Endodermal cell (in vitro differentiated cells): ENCODE data around the gene UGCG. TPM values are rescaled to one million over a fixed set of nuclear protein-coding genes. Genes with fewer than 3 reads are reported as not detected.

ENCODE experiments used
- DNase-seq: peaks from one replicate; pipeline ENCODE4 v3.0.0-alpha.2; 2017
- H3K27ac ChIP-seq: 2 replicates; pipeline ENCODE4 v1.5.1; 2013; ENCODE audit warnings: mild to moderate bottlenecking, low read depth, low read length, moderate library complexity
- H3K27me3 ChIP-seq: 2 replicates; pipeline ENCODE4 v1.6.1; 2013; ENCODE audit warnings: mild to moderate bottlenecking, low read length, moderate library complexity; ENCODE audit not compliant: insufficient read depth, control insufficient read depth, poor library complexity, severe bottlenecking
- H3K36me3 ChIP-seq: 2 replicates; pipeline ENCODE4 v1.7.0; 2013; ENCODE audit warnings: mild to moderate bottlenecking, low read length, moderate library complexity; ENCODE audit not compliant: control insufficient read depth, insufficient read depth
- H3K4me1 ChIP-seq: one replicate; pipeline ENCODE4 v1.7.0; 2013; ENCODE audit warnings: low read length; ENCODE audit not compliant: control insufficient read depth, insufficient read depth
- H3K4me3 ChIP-seq: 2 replicates; pipeline ENCODE4 v1.5.1; 2013; ENCODE audit warnings: mild to moderate bottlenecking, low read length, moderate library complexity
- H3K9ac ChIP-seq: 2 replicates; pipeline ENCODE4 v1.6.1; 2013; ENCODE audit warnings: mild to moderate bottlenecking, low read length, moderate library complexity; ENCODE audit not compliant: poor library complexity, severe bottlenecking; ENCODE audit errors: extremely low read depth
- H3K9me3 ChIP-seq: 2 replicates; pipeline ENCODE4 v1.6.1; 2013; ENCODE audit warnings: mild to moderate bottlenecking, low read length, moderate library complexity; ENCODE audit not compliant: control insufficient read depth
- H3K27ac Mint-ChIP-seq: 2 replicates; pipeline ENCODE4 v1.8.0; 2020; ENCODE audit warnings: mixed read lengths
- H3K27me3 Mint-ChIP-seq: 2 replicates; pipeline ENCODE4 v1.8.0; 2021; ENCODE audit warnings: mild to moderate bottlenecking, mixed read lengths; ENCODE audit not compliant: insufficient read depth
- H3K36me3 Mint-ChIP-seq: 2 replicates; pipeline ENCODE4 v1.8.0; 2020; ENCODE audit warnings: low read depth, mixed read lengths
- H3K4me1 Mint-ChIP-seq: 2 replicates; pipeline ENCODE4 v1.8.0; 2020; ENCODE audit warnings: mixed read lengths
- H3K4me3 Mint-ChIP-seq: 2 replicates; pipeline ENCODE4 v1.8.0; 2020; ENCODE audit warnings: mild to moderate bottlenecking, moderate library complexity, mixed read lengths
- H3K9me3 Mint-ChIP-seq: 2 replicates; pipeline ENCODE4 v1.8.0; 2020; ENCODE audit warnings: mild to moderate bottlenecking, mixed read lengths
- CTCF ChIP-seq: fragments of 200-600 bp; sonication (generic); conservative IDR thresholded peaks from 2 replicates; pipeline ENCODE4 v1.5.0; 2021; ENCODE audit warnings: antibody characterized with exemption, mild to moderate bottlenecking
- WGBS, 2 experiments: methylation state at CpG; one replicate each; pipeline versions ENCODE4 v1.1.5 to v1.1.7; 2013; ENCODE audit warnings: missing lambda C conversion rate in 2 of 2, mixed read lengths in 1 of 2; ENCODE audit not compliant: insufficient coverage in 1 of 2, insufficient read length in 1 of 2; 5-methylcytosine and 5-hydroxymethylcytosine counted together
- long read RNA-seq, 4 experiments: library from polyadenylated mRNA in 2 of 4; library from RNA in 1 of 4; library from capped mRNA in 1 of 4; stranded (forward) in 3 of 4; unstranded in 1 of 4; transcript quantifications; one replicate each; pipeline ENCODE4 v2.0.0, GENCODE V29; 2020 to 2021; ENCODE audit warnings: inconsistent platforms in 1 of 4
- polyA plus RNA-seq, 2 experiments: library from polyadenylated mRNA; stranded (reverse); fragments of 50-300 nt; gene quantifications; one replicate each; pipeline ENCODE4 v1.2.3, GENCODE V29; 2013
- total RNA-seq, 2 donors: library from RNA; stranded (reverse); fragmentation: NEBNext Ultra II Directional in 1 of 2; extraction: Animal tissue kit (Norgen Biotek cat#: 25700) in 1 of 2; gene quantifications; 2 replicates in 1 of 2; 3 replicates in 1 of 2; pipeline ENCODE4 v1.2.1, GENCODE V29; 2021

Gene UGCG
- 10 to 100 TPM; 20.0 to 22.4 TPM for total RNA-seq
- 20.5 TPM for polyA plus RNA-seq (2013, experiment 1 of 2)
- polyA plus RNA-seq (2013, experiment 2 of 2), result 19.2 TPM
- long read RNA-seq, experiment 1, full-length matches to known transcripts, result 4 of 7 reads
- long read RNA-seq, experiment 1, partial matches to known transcripts, result 1 of 7 reads
- long read RNA-seq, experiment 1, other reads (novel, unspliced or antisense), result 2 of 7 reads
- long read RNA-seq, experiment 2, full-length matches to known transcripts, result 24 of 42 reads
- long read RNA-seq, experiment 2, partial matches to known transcripts, result 16 of 42 reads
- long read RNA-seq, experiment 2, other reads (novel, unspliced or antisense), result 2 of 42 reads
- long read RNA-seq, experiment 3, full-length matches to known transcripts, result 34 of 36 reads
- long read RNA-seq, experiment 3, partial matches to known transcripts, result 0 of 36 reads
- long read RNA-seq, experiment 3, other reads (novel, unspliced or antisense), result 2 of 36 reads
- long read RNA-seq, experiment 4, partial matches to known transcripts, result 1 of 3 reads
- long read RNA-seq, experiment 4, other reads (novel, unspliced or antisense), result 2 of 3 reads

- Histone ChIP-seq H3K36me3 (no peaks in the 10 kb centered on the region), H3K9me3 (no peaks in the 10 kb centered on the region), H3K27me3 (no peaks in the 10 kb centered on the region), H3K9ac (peak within 1 kb of the TSS; percentile 66), H3K27ac (peak within 1 kb of the TSS; percentile 84), H3K4me1 (no peaks in the 10 kb centered on the region), H3K4me3 (peak within 1 kb of the TSS; percentile 95)
- peaks cover 7% of the 10 kb centered on the region for H3K4me1 Mint-ChIP-seq
- peak within 1 kb of the TSS; percentile 94 for H3K27ac Mint-ChIP-seq
- no peak for TF ChIP-seq CTCF
- no peak within 1 kb of the TSS for H3K4me3 Mint-ChIP-seq
- H3K27me3 Mint-ChIP-seq, result no peaks in the 10 kb centered on the region
- no peaks in the 10 kb centered on the region for H3K36me3 Mint-ChIP-seq
- 5 to 37% methylated on average over 10 to 84 of the region's 84 CpGs for WGBS, 2 experiments
- H3K9me3 Mint-ChIP-seq, result no peaks in the 10 kb centered on the region
- peak; percentile 94 for DNase-seq
Observed at GRCh38 chr9:111895996-111896941, at the start of gene UGCG. TSS of gene UGCG (plus strand) at chr9:111896814. CDS start at chr9:111897216, 402 bp downstream.

GRCh38 chr9:111851553-111851952 is 45.1 kb upstream of the UGCG start:
- no peak overlapping the region for H3K9ac ChIP-seq
- H3K27ac ChIP-seq, result no peak overlapping the region
- H3K9me3 ChIP-seq, result no peaks in the 10 kb centered on the region
- no peaks in the 10 kb centered on the region for H3K36me3 ChIP-seq
- H3K27me3 ChIP-seq, result no peaks in the 10 kb centered on the region
- TF ChIP-seq CTCF, result no peak
- H3K27me3 Mint-ChIP-seq, result no peaks in the 10 kb centered on the region
- WGBS, 2 experiments, result 71 to 77% methylated on average over 2 of the region's 2 CpGs
- no peak for DNase-seq
- no peak overlapping the region for H3K27ac Mint-ChIP-seq
- H3K4me1 Mint-ChIP-seq, result no peaks in the 10 kb centered on the region
- no peak overlapping the region for H3K4me3 Mint-ChIP-seq
- no peaks in the 10 kb centered on the region for H3K4me1 ChIP-seq
- no peaks in the 10 kb centered on the region for H3K9me3 Mint-ChIP-seq
- no peak overlapping the region for H3K4me3 ChIP-seq
- no peaks in the 10 kb centered on the region for H3K36me3 Mint-ChIP-seq

GRCh38 chr9:111852291-111852690 is 44.3 kb upstream of the UGCG start:
- Mint-ChIP-seq H3K9me3 (no peaks in the 10 kb centered on the region), H3K36me3 (no peaks in the 10 kb centered on the region), H3K4me1 (no peaks in the 10 kb centered on the region), H3K27me3 (no peaks in the 10 kb centered on the region), H3K4me3 (no peak overlapping the region), H3K27ac (no peak overlapping the region)
- no peaks in the 10 kb centered on the region for H3K9me3 ChIP-seq
- H3K4me3 ChIP-seq, result no peak overlapping the region
- no peaks in the 10 kb centered on the region for H3K27me3 ChIP-seq
- no peak for TF ChIP-seq CTCF
- no peaks in the 10 kb centered on the region for H3K4me1 ChIP-seq
- no peak overlapping the region for H3K27ac ChIP-seq
- H3K9ac ChIP-seq, result no peak overlapping the region
- H3K36me3 ChIP-seq, result no peaks in the 10 kb centered on the region
- 89 to 100% methylated on average over 1 of the region's 1 CpG for WGBS, 2 experiments
- no peak for DNase-seq
